H9 (cell line): ENCODE measurements around the gene OR1A2. TPM values are rescaled to one million over a fixed set of nuclear protein-coding genes. Genes with fewer than 3 reads are reported as not detected.
"Not testable (repeated sequence)": the region's sequence is repeated elsewhere in the genome, so short reads cannot be mapped to it uniquely, and the experiment has no call there.

ENCODE experiments used
- DNase-seq: peaks from one replicate; pipeline ENCODE4 v3.0.0-alpha.2; 2017
- H2AFZ ChIP-seq: one replicate; pipeline ENCODE4 v1.6.1; 2013; ENCODE audit warnings: mild to moderate bottlenecking, low read length, control low read depth, moderate library complexity
- H2AK5ac ChIP-seq: 2 replicates; pipeline ENCODE4 v1.6.1; 2013; ENCODE audit warnings: low read length, control low read depth, mixed read lengths; ENCODE audit not compliant: insufficient read length
- H2BK120ac ChIP-seq: one replicate; pipeline ENCODE4 v1.6.1; 2013; ENCODE audit warnings: low read depth, mild to moderate bottlenecking, low read length, control low read depth, inconsistent platforms; ENCODE audit not compliant: poor library complexity, severe bottlenecking
- H2BK12ac ChIP-seq: 2 replicates; pipeline ENCODE4 v1.6.1; 2013; ENCODE audit warnings: low read length, control low read depth, mixed read lengths, low read depth; ENCODE audit not compliant: insufficient read length
- H2BK15ac ChIP-seq: 2 replicates; pipeline ENCODE4 v1.6.1; 2013; ENCODE audit warnings: low read depth, low read length, control low read depth
- H2BK20ac ChIP-seq: one replicate; pipeline ENCODE4 v1.6.1; 2013; ENCODE audit warnings: low read depth, mild to moderate bottlenecking, low read length, control low read depth, inconsistent platforms; ENCODE audit not compliant: poor library complexity, severe bottlenecking
- H2BK5ac ChIP-seq: 2 replicates; pipeline ENCODE4 v1.6.1; 2013; ENCODE audit warnings: low read length, control low read depth, mixed read lengths; ENCODE audit not compliant: insufficient read length
- H3K14ac ChIP-seq: 2 replicates; pipeline ENCODE4 v1.6.1; 2013; ENCODE audit warnings: low read length, control low read depth; ENCODE audit not compliant: insufficient read depth
- H3K18ac ChIP-seq: 2 replicates; pipeline ENCODE4 v1.6.1; 2013; ENCODE audit warnings: low read depth, mild to moderate bottlenecking, mixed read lengths, low read length, control low read depth; ENCODE audit not compliant: insufficient read length
- H3K23ac ChIP-seq: 2 replicates; pipeline ENCODE4 v1.6.1; 2013; ENCODE audit warnings: low read length, control low read depth, mixed read lengths, low read depth; ENCODE audit not compliant: insufficient read length
- H3K23me2 ChIP-seq: 2 replicates; pipeline ENCODE4 v1.6.1; 2013; ENCODE audit warnings: low read depth, mild to moderate bottlenecking, mixed read lengths, low read length, control low read depth; ENCODE audit not compliant: insufficient read length, poor library complexity, severe bottlenecking
- H3K27ac ChIP-seq: 2 replicates; pipeline ENCODE4 v1.5.1; 2013; ENCODE audit warnings: low read length, control low read depth, mixed read lengths, low read depth; ENCODE audit not compliant: insufficient read length
- H3K27me3 ChIP-seq: 2 replicates; pipeline ENCODE4 v1.6.1; 2013; ENCODE audit warnings: low read length, control low read depth, inconsistent platforms; ENCODE audit not compliant: insufficient read depth
- H3K4ac ChIP-seq: 2 replicates; pipeline ENCODE4 v1.6.1; 2013; ENCODE audit warnings: low read depth, mild to moderate bottlenecking, control low read depth, inconsistent platforms, low read length, moderate library complexity
- H3K4me1 ChIP-seq: 2 replicates; pipeline ENCODE4 v1.6.1; 2013; ENCODE audit warnings: low read length, control low read depth, inconsistent platforms; ENCODE audit not compliant: insufficient read depth
- H3K4me2 ChIP-seq: 2 replicates; pipeline ENCODE4 v1.6.1; 2013; ENCODE audit warnings: low read length, control low read depth, mixed read lengths; ENCODE audit not compliant: insufficient read length, insufficient read depth
- H3K56ac ChIP-seq: 2 replicates; pipeline ENCODE4 v1.6.1; 2013; ENCODE audit warnings: low read depth, mild to moderate bottlenecking, mixed read lengths, low read length, control low read depth; ENCODE audit not compliant: insufficient read length
- H3K79me1 ChIP-seq: 2 replicates; pipeline ENCODE4 v1.6.1; 2013; ENCODE audit warnings: low read depth, mild to moderate bottlenecking, moderate library complexity, low read length, control low read depth, inconsistent platforms; ENCODE audit not compliant: insufficient read depth, poor library complexity, severe bottlenecking
- H3K79me2 ChIP-seq: 2 replicates; pipeline ENCODE4 v1.6.1; 2013; ENCODE audit warnings: low read length, control low read depth, inconsistent platforms; ENCODE audit not compliant: insufficient read depth
- H3K9ac ChIP-seq: 2 replicates; pipeline ENCODE4 v1.6.1; 2013; ENCODE audit warnings: low read length, control low read depth, mixed read lengths; ENCODE audit not compliant: insufficient read length; ENCODE audit errors: extremely low read depth
- H3K9me3 ChIP-seq: one replicate; pipeline ENCODE4 v1.6.1; 2013; ENCODE audit warnings: low read depth, low read length, inconsistent platforms; ENCODE audit not compliant: control insufficient read depth
- H3T11ph ChIP-seq: one replicate; pipeline ENCODE4 v1.6.1; 2013; ENCODE audit warnings: mild to moderate bottlenecking, low read length, control low read depth, inconsistent platforms
- H4K20me1 ChIP-seq: one replicate; pipeline ENCODE4 v1.6.1; 2013; ENCODE audit not compliant: control insufficient read depth, insufficient read length, insufficient read depth
- H4K5ac ChIP-seq: 2 replicates; pipeline ENCODE4 v1.6.1; 2013; ENCODE audit warnings: low read depth, mild to moderate bottlenecking, mixed read lengths, low read length, control low read depth; ENCODE audit not compliant: insufficient read length
- H4K8ac ChIP-seq: replicated peaks from 2 replicates; pipeline ENCODE4 v1.6.1; 2013; ENCODE audit warnings: low read length, control low read depth, mixed read lengths, low read depth; ENCODE audit not compliant: insufficient read length
- H4K91ac ChIP-seq: 2 replicates; pipeline ENCODE4 v1.6.1; 2013; ENCODE audit warnings: low read depth, mild to moderate bottlenecking, moderate library complexity, mixed read lengths, low read length, control low read depth; ENCODE audit not compliant: insufficient read length
- H3K27ac Mint-ChIP-seq, 3 experiments: 2 replicates in 2 of 3; 3 replicates in 1 of 3; pipeline ENCODE4 v1.8.0; 2020 to 2021; ENCODE audit warnings: mixed read lengths in 3 of 3, mild to moderate bottlenecking in 1 of 3, moderate library complexity in 1 of 3
- H3K27me3 Mint-ChIP-seq: 2 replicates; pipeline ENCODE4 v1.8.0; 2021; ENCODE audit warnings: low read depth, mild to moderate bottlenecking, moderate library complexity, mixed read lengths
- H3K36me3 Mint-ChIP-seq, 3 experiments: 2 replicates in 2 of 3; 3 replicates in 1 of 3; pipeline ENCODE4 v1.8.0; 2020 to 2021; ENCODE audit warnings: low read depth in 3 of 3, mixed read lengths in 3 of 3; ENCODE audit not compliant: insufficient read depth in 1 of 3
- H3K4me1 Mint-ChIP-seq, 2 experiments: 2 replicates each; pipeline ENCODE4 v1.8.0; 2020; ENCODE audit warnings: mixed read lengths in 2 of 2
- H3K4me3 Mint-ChIP-seq, 2 experiments: 2 replicates in 1 of 2; 3 replicates in 1 of 2; pipeline ENCODE4 v1.8.0; 2020 to 2021; ENCODE audit warnings: mild to moderate bottlenecking in 2 of 2, mixed read lengths in 2 of 2, moderate library complexity in 1 of 2
- H3K9me3 Mint-ChIP-seq, 2 experiments: 2 replicates in 1 of 2; 3 replicates in 1 of 2; pipeline ENCODE4 v1.8.0; 2020; ENCODE audit warnings: mild to moderate bottlenecking in 2 of 2, mixed read lengths in 2 of 2, moderate library complexity in 1 of 2
- WGBS: extraction: QIAGEN DNeasy Blood & Tissue Kit; methylation state at CpG from one replicate; pipeline ENCODE4 v1.1.7; 2013; ENCODE audit warnings: missing lambda C conversion rate, low lambda C conversion rate, mixed read lengths; ENCODE audit not compliant: insufficient read length; ENCODE audit errors: extremely low coverage; 5-methylcytosine and 5-hydroxymethylcytosine counted together
- total RNA-seq: library from RNA; stranded (reverse); gene quantifications from 2 replicates; pipeline ENCODE4 v1.2.1, GENCODE V29; 2021

The OR1A2 gene
- total RNA-seq, 1 experiment from 2014 or later, result not detected

DNA sequence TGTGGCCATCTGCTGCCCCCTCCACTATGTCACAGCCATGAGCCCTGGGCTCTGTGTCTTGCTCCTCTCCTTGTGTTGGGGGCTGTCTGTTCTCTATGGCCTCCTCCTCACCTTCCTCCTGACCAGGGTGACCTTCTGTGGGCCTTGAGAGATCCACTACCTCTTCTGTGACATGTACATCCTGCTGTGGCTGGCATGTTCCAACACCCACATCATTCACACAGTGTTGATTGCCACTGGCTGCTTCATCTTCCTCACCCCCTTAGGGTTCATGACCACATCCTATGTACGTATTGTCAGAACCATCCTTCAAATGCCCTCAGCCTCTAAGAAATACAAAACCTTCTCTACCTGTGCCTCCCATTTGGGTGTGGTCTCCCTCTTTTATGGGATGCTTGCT is 43.7 kb downstream of the OR1A2 start:
- H3K9me3 Mint-ChIP-seq, result peaks cover 2 to 16% of the 10 kb centered on the region in 2 experiments; a peak in 2 of 5 replicates
- not testable (repeated sequence) for H3K79me2 ChIP-seq, H3K4me1 ChIP-seq, H4K20me1 ChIP-seq, H3K9ac ChIP-seq, H3K23me2 ChIP-seq, H3K27ac ChIP-seq, H3K18ac ChIP-seq, H3K4me3 Mint-ChIP-seq, H3T11ph ChIP-seq, H2BK12ac ChIP-seq, H3K36me3 Mint-ChIP-seq, H3K14ac ChIP-seq, H3K56ac ChIP-seq, H4K5ac ChIP-seq, H2AFZ ChIP-seq, H3K4me1 Mint-ChIP-seq, H3K27ac Mint-ChIP-seq, H3K79me1 ChIP-seq, H4K8ac ChIP-seq, H3K4me2 ChIP-seq, H3K27me3 Mint-ChIP-seq, H3K27me3 ChIP-seq, H3K23ac ChIP-seq, H2BK5ac ChIP-seq, H2AK5ac ChIP-seq, H4K91ac ChIP-seq, H3K4ac ChIP-seq, H2BK20ac ChIP-seq, H3K9me3 ChIP-seq, H2BK15ac ChIP-seq, H2BK120ac ChIP-seq, DNase-seq
- WGBS, result no CpG with 5 or more reads among the region's 1 CpG

DNA sequence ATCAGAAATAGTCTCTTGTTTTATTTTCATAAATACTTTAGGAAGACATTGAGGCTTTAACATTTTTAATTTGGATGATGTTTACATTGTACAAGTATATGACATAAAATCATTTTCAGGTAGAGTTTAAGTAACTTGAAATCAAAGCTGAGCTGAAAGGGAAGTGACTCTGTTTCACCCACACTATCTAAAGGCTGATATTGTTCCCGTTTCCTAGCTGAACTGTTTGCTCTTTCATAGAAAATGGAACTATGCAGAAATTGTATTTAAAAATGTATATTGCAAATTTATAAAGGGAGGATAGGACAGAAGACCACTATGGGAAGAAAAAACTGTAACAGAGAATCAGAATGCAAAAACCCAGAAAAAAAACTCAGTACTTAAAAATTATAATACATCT is 47.5 kb downstream of the OR1A2 start:
- not testable (repeated sequence) for H3K56ac ChIP-seq, H3K14ac ChIP-seq, H2AK5ac ChIP-seq, H3K23ac ChIP-seq, H3T11ph ChIP-seq, H3K27me3 Mint-ChIP-seq, H3K27ac Mint-ChIP-seq, H3K36me3 Mint-ChIP-seq, DNase-seq, H3K27ac ChIP-seq, H2BK20ac ChIP-seq, H3K27me3 ChIP-seq, H4K5ac ChIP-seq, H4K91ac ChIP-seq, H2BK5ac ChIP-seq, H3K18ac ChIP-seq, H3K79me2 ChIP-seq, H2BK15ac ChIP-seq, H4K20me1 ChIP-seq, H3K23me2 ChIP-seq, H3K4me2 ChIP-seq, H2AFZ ChIP-seq, H3K4me1 ChIP-seq, H3K9me3 ChIP-seq, H3K4ac ChIP-seq, H3K4me1 Mint-ChIP-seq, H4K8ac ChIP-seq, H2BK12ac ChIP-seq, H2BK120ac ChIP-seq, H3K9ac ChIP-seq, H3K4me3 Mint-ChIP-seq, H3K79me1 ChIP-seq
- peaks cover 2 to 18% of the 10 kb centered on the region in 2 experiments; a peak in 2 of 5 replicates for H3K9me3 Mint-ChIP-seq
- WGBS, result no CpG with 5 or more reads among the region's 1 CpG
